Stomach smooth muscle (tissue), 2 donors: ENCODE data around the gene NSUN2.

Experiments used
- H3K27ac ChIP-seq: one replicate; pipeline ENCODE4 v1.7.0; 2013; ENCODE audit warnings: mild to moderate bottlenecking, low read length, inconsistent platforms
- H3K27me3 ChIP-seq, 2 donors: one replicate each; pipeline ENCODE4 v1.7.0; 2013; ENCODE audit warnings: low read length in 2 of 2; ENCODE audit not compliant: insufficient read depth in 2 of 2, control insufficient read depth in 1 of 2
- H3K36me3 ChIP-seq, 2 donors: one replicate each; pipeline ENCODE4 v1.7.0; 2013; ENCODE audit warnings: low read length in 2 of 2; ENCODE audit not compliant: control insufficient read depth in 2 of 2, insufficient read depth in 2 of 2
- H3K4me1 ChIP-seq: one replicate; pipeline ENCODE4 v1.7.0; 2013; ENCODE audit warnings: low read length; ENCODE audit not compliant: control insufficient read depth, insufficient read depth
- H3K4me3 ChIP-seq, 2 donors: one replicate each; pipeline ENCODE4 v1.7.0; 2013; ENCODE audit warnings: low read length in 2 of 2
- H3K9ac ChIP-seq, 2 donors: one replicate each; pipeline ENCODE4 v1.7.0; 2013; ENCODE audit warnings: low read length in 2 of 2, mild to moderate bottlenecking in 1 of 2
- H3K9me3 ChIP-seq, 2 donors: one replicate each; pipeline ENCODE4 v1.7.0; 2013; ENCODE audit warnings: low read length in 2 of 2; ENCODE audit not compliant: control insufficient read depth in 2 of 2
- donor health status: healthy.
- donor health status: Pancreatic carcinoma.

The NSUN2 gene

DNA sequence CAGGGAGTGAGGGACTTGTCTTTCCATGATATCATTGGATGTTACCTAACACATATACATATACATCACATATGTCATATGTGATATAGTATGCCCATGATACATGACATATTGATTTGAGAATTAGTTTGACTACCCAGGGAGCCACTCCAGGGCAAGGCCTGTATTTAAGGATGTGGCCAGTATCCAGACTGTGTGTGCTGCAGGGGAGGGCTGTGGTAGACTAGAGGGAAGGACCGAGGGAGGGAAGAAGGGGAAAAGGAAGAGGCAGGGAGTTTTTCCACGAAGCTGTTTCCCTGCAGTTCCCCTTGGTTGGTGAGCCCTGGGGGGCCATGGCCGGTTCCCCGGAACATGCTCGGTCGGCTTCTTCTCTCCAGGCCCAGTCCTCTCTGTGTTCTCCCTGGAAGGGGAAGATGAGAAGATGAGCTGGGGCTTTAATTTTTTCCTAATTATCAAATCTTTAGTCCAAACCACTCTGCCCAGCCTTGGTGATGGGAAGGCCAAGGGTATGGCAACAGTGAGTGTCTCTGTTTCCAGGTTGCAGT, 48.7 kb downstream of the NSUN2 start:
- peaks cover 0 to 4% of the 10 kb centered on the region in 2 donors for H3K9me3 ChIP-seq
- no peaks in the 10 kb centered on the region for H3K36me3 ChIP-seq
- H3K27me3 ChIP-seq, result no peaks in the 10 kb centered on the region
- no peak overlapping the region for H3K27ac ChIP-seq
- peaks cover 10% of the 10 kb centered on the region for H3K4me1 ChIP-seq
- no peak overlapping the region for H3K4me3 ChIP-seq
- H3K9ac ChIP-seq, result no peak overlapping the region

- peak overlapping the region; percentile 60 to 65 for H3K9ac ChIP-seq
- H3K9me3 ChIP-seq, result peaks cover 0 to 4% of the 10 kb centered on the region in 2 donors
- H3K4me1 ChIP-seq, result peaks cover 10% of the 10 kb centered on the region
- no peaks in the 10 kb centered on the region for H3K36me3 ChIP-seq
- no peaks in the 10 kb centered on the region for H3K27me3 ChIP-seq
- H3K4me3 ChIP-seq, result peak overlapping the region; percentile 56 to 75
- no peak overlapping the region for H3K27ac ChIP-seq
Measured at GRCh38 chr5:6583049-6583880, 49.6 kb downstream of the NSUN2 start.

DNA sequence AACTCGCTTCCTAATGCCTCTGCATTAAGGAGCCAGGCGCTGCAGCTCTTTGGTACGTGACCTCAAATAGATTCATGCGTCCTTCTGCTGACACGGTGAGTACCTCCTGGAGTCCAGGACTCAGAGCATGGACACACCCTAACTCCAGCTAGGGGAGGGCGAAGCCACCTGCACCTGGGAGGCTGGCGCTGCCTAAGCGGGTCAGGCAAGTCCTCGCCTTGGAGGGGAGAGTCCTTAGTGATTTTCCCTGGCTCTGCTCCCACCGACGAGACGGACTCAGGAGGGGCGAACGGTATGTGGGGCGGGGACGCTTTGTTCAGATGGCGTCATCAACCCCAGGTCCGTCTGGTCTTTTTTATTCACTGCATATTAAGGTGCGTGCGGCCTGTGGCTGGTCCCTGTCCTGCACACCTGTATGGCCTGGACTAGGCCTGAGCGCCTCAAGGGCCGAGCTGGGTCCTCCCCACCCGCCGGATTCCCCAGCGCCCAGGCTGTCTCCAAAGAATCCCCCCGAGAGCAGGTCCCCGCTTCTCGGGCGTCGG, 50.3 kb downstream of the NSUN2 start:
- H3K27me3 ChIP-seq, result no peaks in the 10 kb centered on the region
- no peaks in the 10 kb centered on the region for H3K36me3 ChIP-seq
- peaks cover 10% of the 10 kb centered on the region for H3K4me1 ChIP-seq
- peaks cover 0 to 4% of the 10 kb centered on the region in 2 donors for H3K9me3 ChIP-seq
- peak overlapping the region; percentile 60 to 65 for H3K9ac ChIP-seq
- no peak overlapping the region for H3K27ac ChIP-seq
- peak overlapping the region; percentile 56 to 63 for H3K4me3 ChIP-seq

- Histone ChIP-seq H3K36me3 (no peaks in the 10 kb centered on the region), H3K4me3 (no peak overlapping the region), H3K4me1 (peaks cover 10% of the 10 kb centered on the region), H3K9me3 (no peaks in the 10 kb centered on the region), H3K27ac (no peak overlapping the region), H3K27me3 (no peaks in the 10 kb centered on the region), H3K9ac (no peak overlapping the region)
Measured at GRCh38 chr5:6581559-6582426, 51.1 kb downstream of the NSUN2 start.

DNA sequence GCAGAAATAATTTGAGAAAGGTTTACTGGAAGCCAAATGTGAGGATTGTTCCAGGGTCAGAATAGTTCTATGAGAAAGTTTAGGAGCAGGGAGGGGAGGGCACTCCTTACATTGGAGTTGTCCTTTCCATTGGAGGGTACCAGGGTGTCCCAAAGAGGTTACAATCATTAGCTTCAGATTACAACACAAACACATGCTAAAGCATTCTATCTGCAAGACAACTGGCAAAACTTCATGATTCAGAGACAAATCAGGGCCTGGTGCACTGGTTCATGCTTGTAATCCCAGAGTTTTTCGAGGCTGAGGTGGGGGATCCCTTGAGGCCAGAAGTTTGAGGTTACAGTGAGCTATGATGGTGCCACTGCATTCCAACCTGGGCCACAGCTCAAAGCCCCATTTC, 51.8 kb downstream of the NSUN2 start:
- no peak overlapping the region for H3K9ac ChIP-seq
- H3K27me3 ChIP-seq, result no peaks in the 10 kb centered on the region
- no peaks in the 10 kb centered on the region for H3K36me3 ChIP-seq
- H3K4me3 ChIP-seq, result no peak overlapping the region
- H3K4me1 ChIP-seq, result peaks cover 10% of the 10 kb centered on the region
- H3K9me3 ChIP-seq, result no peaks in the 10 kb centered on the region
- no peak overlapping the region for H3K27ac ChIP-seq

DNA sequence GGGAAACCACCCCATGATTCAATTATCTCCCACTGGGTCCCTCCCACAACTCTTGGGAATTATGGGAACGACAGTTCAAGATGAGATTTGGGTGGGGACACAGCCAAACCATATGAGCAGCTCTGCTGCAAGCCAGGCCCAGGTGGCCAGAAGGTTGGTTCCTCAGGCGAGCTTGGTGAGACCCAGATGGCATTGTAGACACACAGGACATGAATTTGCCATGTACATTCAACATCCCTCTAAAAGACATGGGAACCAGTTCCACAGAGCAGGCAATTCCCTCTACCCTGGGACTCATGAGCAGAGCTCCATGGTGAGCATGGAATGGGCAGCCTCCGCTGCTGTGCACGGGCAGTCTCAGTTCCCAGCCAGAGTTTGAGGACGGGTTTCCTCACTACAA, 53.3 kb downstream of the NSUN2 start:
- Histone ChIP-seq H3K9ac (no peak overlapping the region), H3K9me3 (no peaks in the 10 kb centered on the region), H3K4me1 (peaks cover 10% of the 10 kb centered on the region), H3K4me3 (no peak overlapping the region), H3K27me3 (no peaks in the 10 kb centered on the region), H3K27ac (no peak overlapping the region), H3K36me3 (no peaks in the 10 kb centered on the region)

DNA sequence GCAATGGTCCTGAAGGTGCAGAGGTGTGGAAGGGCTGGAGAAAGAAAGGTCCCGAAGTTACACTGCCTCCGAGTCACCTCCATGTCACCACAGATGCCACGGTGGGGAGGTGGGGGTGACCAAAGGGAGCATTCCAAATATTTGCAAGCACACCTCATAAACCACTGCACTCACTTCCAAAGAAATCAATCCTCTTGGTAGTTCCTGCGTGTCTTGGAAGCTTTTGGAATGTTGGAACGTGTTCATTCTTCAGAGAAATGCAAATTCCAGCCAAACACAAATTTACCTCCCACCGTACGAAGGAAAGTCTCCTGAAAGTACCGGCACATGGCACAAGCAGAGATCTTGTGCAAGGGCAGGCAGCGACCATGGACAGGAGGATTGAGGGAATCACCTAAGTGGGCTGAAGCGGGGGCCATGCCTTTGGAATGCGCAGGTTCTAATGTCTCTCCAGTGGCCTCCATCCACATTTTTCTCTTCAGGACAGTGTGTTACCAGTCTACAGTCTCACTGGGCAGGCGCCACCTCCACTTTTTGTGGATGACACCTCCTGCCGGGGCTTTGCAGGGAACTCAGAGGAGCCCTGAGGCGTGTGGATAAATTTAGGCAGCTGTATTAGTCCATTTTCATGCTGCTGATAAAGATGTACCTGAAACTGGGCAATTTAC, 54.0 kb downstream of the NSUN2 start:
- H3K36me3 ChIP-seq, result no peaks in the 10 kb centered on the region
- no peaks in the 10 kb centered on the region for H3K9me3 ChIP-seq
- H3K9ac ChIP-seq, result no peak overlapping the region
- H3K27ac ChIP-seq, result no peak overlapping the region
- H3K4me1 ChIP-seq, result peaks cover 10% of the 10 kb centered on the region
- peaks cover 0 to 2% of the 10 kb centered on the region in 2 donors for H3K27me3 ChIP-seq
- H3K4me3 ChIP-seq, result no peak overlapping the region

DNA sequence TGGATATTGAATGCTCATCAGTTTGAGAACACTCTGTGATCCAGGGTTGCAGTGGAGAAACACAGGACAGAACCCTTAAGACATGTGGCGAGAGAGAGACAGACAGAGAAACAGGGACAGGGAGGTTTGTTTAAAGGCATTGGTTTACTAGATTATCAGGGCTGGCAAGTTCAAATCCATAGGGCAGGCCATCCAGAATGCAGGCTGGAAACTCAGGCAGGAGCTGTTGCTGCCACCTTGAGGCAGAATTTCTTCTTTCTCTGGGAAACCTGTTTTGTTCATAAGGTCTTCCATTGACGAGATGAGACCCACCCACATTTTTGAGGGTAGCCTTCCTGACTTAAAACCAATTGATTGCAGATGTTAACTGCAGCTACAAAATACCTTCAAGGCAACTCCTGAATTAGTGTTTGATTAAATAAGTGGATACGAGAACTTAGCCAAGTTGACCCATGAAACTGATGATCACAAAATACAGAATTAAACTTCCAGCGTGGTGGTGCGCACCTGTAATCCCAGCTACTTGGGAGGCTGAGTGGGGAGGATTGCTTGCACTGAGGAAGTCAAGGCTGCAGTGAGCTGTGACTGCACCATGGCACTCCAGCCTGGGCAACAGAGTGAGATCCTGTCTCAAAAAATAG, 55.9 kb downstream of the NSUN2 start:
- H3K36me3 ChIP-seq, result no peaks in the 10 kb centered on the region
- H3K27me3 ChIP-seq, result peaks cover 0 to 7% of the 10 kb centered on the region in 2 donors
- H3K9me3 ChIP-seq, result no peaks in the 10 kb centered on the region
- H3K4me1 ChIP-seq, result no peaks in the 10 kb centered on the region
- no peak overlapping the region for H3K4me3 ChIP-seq
- no peak overlapping the region for H3K27ac ChIP-seq
- no peak overlapping the region for H3K9ac ChIP-seq

DNA sequence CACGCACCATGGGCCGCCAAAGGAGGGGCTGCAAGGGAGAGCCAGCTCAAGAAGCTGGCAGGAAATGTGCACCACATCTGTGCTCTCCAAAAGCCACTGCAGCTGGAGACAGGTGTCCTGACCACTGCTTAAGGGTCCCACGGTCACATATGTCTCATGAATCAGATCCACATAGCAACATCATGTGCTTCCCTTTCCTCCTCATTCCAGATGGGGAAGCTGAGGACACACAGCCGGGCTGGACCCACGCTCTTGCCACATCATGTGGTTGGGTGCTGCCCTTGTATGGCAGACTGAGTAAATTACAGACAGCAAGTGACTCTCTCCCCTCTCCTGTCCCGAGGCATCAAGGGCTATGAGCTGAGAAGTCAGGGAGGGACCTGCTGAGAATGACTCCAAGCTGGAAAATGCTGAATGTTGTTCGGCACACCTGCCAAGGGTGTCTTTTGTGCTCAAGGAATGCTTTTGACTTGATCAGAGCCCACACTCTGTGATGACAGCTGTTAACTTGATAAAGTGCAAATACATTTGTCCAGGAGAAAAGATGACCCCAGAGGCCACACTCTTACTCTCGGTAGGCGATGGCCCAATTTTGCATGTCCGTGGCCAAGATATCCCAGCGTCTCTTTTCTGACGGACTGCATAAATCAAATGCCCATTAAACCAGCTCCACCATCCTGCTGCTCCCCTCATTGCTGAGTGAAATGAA, 58.2 kb downstream of the NSUN2 start:
- H3K27ac ChIP-seq, result no peak overlapping the region
- H3K9me3 ChIP-seq, result no peaks in the 10 kb centered on the region
- H3K36me3 ChIP-seq, result no peaks in the 10 kb centered on the region
- no peaks in the 10 kb centered on the region for H3K4me1 ChIP-seq
- H3K4me3 ChIP-seq, result no peak overlapping the region
- no peak overlapping the region for H3K9ac ChIP-seq
- H3K27me3 ChIP-seq, result peaks cover 0 to 7% of the 10 kb centered on the region in 2 donors
